Activated T-cell treated with anti-CD3 and anti-CD28 coated beads, Interleukin-2, amount 50 U/mL, for 4 hours (primary cell): ENCODE results near the gene C12orf50. TPM values are rescaled to one million over a fixed set of nuclear protein-coding genes. Genes with fewer than 3 reads are reported as not detected.
"Not testable (repeated sequence)": the region's sequence is repeated elsewhere in the genome, so short reads cannot be mapped to it uniquely, and the experiment has no call there.

Experiments
- ATAC-seq, 2 donors: fragments of 200-7000 bp; cut with Tn5 transposase; one replicate each; pipeline ENCODE4 v1.10.0; 2021
- DNase-seq: peaks from one replicate; pipeline ENCODE4 v3.0.0-alpha.2; 2020
- H3K27me3 Mint-ChIP-seq: one replicate; pipeline ENCODE4 v1.8.0; 2021; ENCODE audit warnings: low read depth, mixed read lengths
- H3K36me3 Mint-ChIP-seq: one replicate; pipeline ENCODE4 v1.8.0; 2022; ENCODE audit warnings: mixed read lengths; ENCODE audit not compliant: insufficient read depth
- H3K4me1 Mint-ChIP-seq: one replicate; pipeline ENCODE4 v1.8.0; 2021; ENCODE audit warnings: low read depth, mixed read lengths
- H3K4me3 Mint-ChIP-seq: one replicate; pipeline ENCODE4 v1.8.0; 2021; ENCODE audit warnings: mild to moderate bottlenecking, moderate library complexity, mixed read lengths
- H3K9me3 Mint-ChIP-seq: one replicate; pipeline ENCODE4 v1.8.0; 2021; ENCODE audit warnings: mixed read lengths
- total RNA-seq, 3 donors: library from RNA; stranded (reverse); gene quantifications; one replicate each; pipeline ENCODE4 v1.2.1, GENCODE V29; 2021

The C12orf50 gene
- total RNA-seq, 3 donors from 2014 or later, result not detected

- H3K27me3 Mint-ChIP-seq, DNase-seq, H3K4me1 Mint-ChIP-seq, H3K9me3 Mint-ChIP-seq, H3K36me3 Mint-ChIP-seq, H3K4me3 Mint-ChIP-seq, ATAC-seq: not testable (repeated sequence)
Observed at GRCh38 chr12:87954028-87954427, 75.2 kb downstream of the C12orf50 start.

- DNase-seq (no peak), ATAC-seq (no peak)
- Mint-ChIP-seq H3K4me1 (no peaks in the 10 kb centered on the region), H3K9me3 (peaks cover 6% of the 10 kb centered on the region), H3K4me3 (no peak overlapping the region), H3K36me3 (no peaks in the 10 kb centered on the region), H3K27me3 (no peaks in the 10 kb centered on the region)
Observed at GRCh38 chr12:87953256-87953860, 75.8 kb downstream of the C12orf50 start.

- no peaks in the 10 kb centered on the region for H3K27me3 Mint-ChIP-seq
- H3K4me3 Mint-ChIP-seq, result no peak overlapping the region
- ATAC-seq (no peak), DNase-seq (no peak)
- H3K4me1 Mint-ChIP-seq, result no peaks in the 10 kb centered on the region
- peaks cover 6% of the 10 kb centered on the region for H3K9me3 Mint-ChIP-seq
- H3K36me3 Mint-ChIP-seq, result no peaks in the 10 kb centered on the region
Observed at GRCh38 chr12:87952850-87953249, 76.4 kb downstream of the C12orf50 start.

- Mint-ChIP-seq H3K36me3 (no peaks in the 10 kb centered on the region), H3K27me3 (no peaks in the 10 kb centered on the region), H3K4me3 (no peak overlapping the region), H3K4me1 (no peaks in the 10 kb centered on the region), H3K9me3 (peaks cover 6% of the 10 kb centered on the region)
- ATAC-seq (no peak), DNase-seq (no peak)
Observed at GRCh38 chr12:87952223-87952622, 77.0 kb downstream of the C12orf50 start.

GRCh38 chr12:87943762-87944161 is 85.4 kb downstream of the C12orf50 start:
- no peak for ATAC-seq
- Mint-ChIP-seq H3K9me3 (peaks cover 5% of the 10 kb centered on the region), H3K4me3 (no peak overlapping the region), H3K36me3 (no peaks in the 10 kb centered on the region), H3K4me1 (no peaks in the 10 kb centered on the region), H3K27me3 (no peaks in the 10 kb centered on the region)
- no peak for DNase-seq

GRCh38 chr12:87943023-87943422 is 86.2 kb downstream of the C12orf50 start:
- no peaks in the 10 kb centered on the region for H3K4me1 Mint-ChIP-seq

GRCh38 chr12:87939182-87939581 is 90.0 kb downstream of the C12orf50 start:
- no peak overlapping the region for H3K4me3 Mint-ChIP-seq
- ATAC-seq, result no peak
- H3K36me3 Mint-ChIP-seq, result no peaks in the 10 kb centered on the region
- H3K27me3 Mint-ChIP-seq, result no peaks in the 10 kb centered on the region
- peaks cover 3% of the 10 kb centered on the region for H3K9me3 Mint-ChIP-seq
- no peaks in the 10 kb centered on the region for H3K4me1 Mint-ChIP-seq
- no peak for DNase-seq

More at GRCh38 chr12:87943023-87943422, 86.2 kb downstream of the C12orf50 start:
- Mint-ChIP-seq H3K36me3 (no peaks in the 10 kb centered on the region), H3K4me3 (no peak overlapping the region), H3K9me3 (peaks cover 5% of the 10 kb centered on the region), H3K27me3 (no peaks in the 10 kb centered on the region)
- no peak for ATAC-seq
- DNase-seq, result no peak

GRCh38 chr12:87935216-87935615 is 94.0 kb downstream of the C12orf50 start:
- ATAC-seq, result no peak
- Mint-ChIP-seq H3K36me3 (no peaks in the 10 kb centered on the region), H3K27me3 (no peaks in the 10 kb centered on the region), H3K4me1 (no peaks in the 10 kb centered on the region), H3K9me3 (peaks cover 6% of the 10 kb centered on the region), H3K4me3 (no peak overlapping the region)
- no peak for DNase-seq

- Mint-ChIP-seq H3K36me3 (no peaks in the 10 kb centered on the region), H3K4me1 (no peaks in the 10 kb centered on the region), H3K27me3 (no peaks in the 10 kb centered on the region), H3K9me3 (peaks cover 6% of the 10 kb centered on the region), H3K4me3 (no peak overlapping the region)
- no peak for ATAC-seq
- DNase-seq, result no peak
Observed at GRCh38 chr12:87933991-87934390, 95.2 kb downstream of the C12orf50 start.

- no peaks in the 10 kb centered on the region for H3K4me1 Mint-ChIP-seq
- DNase-seq, result no peak
- H3K36me3 Mint-ChIP-seq, result no peaks in the 10 kb centered on the region
- H3K4me3 Mint-ChIP-seq, result no peak overlapping the region
- H3K27me3 Mint-ChIP-seq, result no peaks in the 10 kb centered on the region
- no peak for ATAC-seq
- H3K9me3 Mint-ChIP-seq, result peaks cover 6% of the 10 kb centered on the region
Observed at GRCh38 chr12:87931812-87932211, 97.4 kb downstream of the C12orf50 start.

GRCh38 chr12:87930627-87931026 is 98.6 kb downstream of the C12orf50 start:
- H3K9me3 Mint-ChIP-seq, result peaks cover 6% of the 10 kb centered on the region
- no peak for DNase-seq
- H3K36me3 Mint-ChIP-seq, result no peaks in the 10 kb centered on the region
- no peaks in the 10 kb centered on the region for H3K4me1 Mint-ChIP-seq
- ATAC-seq, result no peak
- no peak overlapping the region for H3K4me3 Mint-ChIP-seq
- H3K27me3 Mint-ChIP-seq, result no peaks in the 10 kb centered on the region

Other genes with a start within 250 kb of the C12orf50 start
- 10 to 100 TPM; 15.1 to 16.0 (median 15.8) TPM for gene CEP290, start 112.7 kb upstream of the C12orf50 start, total RNA-seq
- 1 to 10 TPM; 7.5 to 7.7 (median 7.5) TPM for gene TMTC3, start 112.9 kb upstream of the C12orf50 start, total RNA-seq